ENCODE results near the gene SMPD3. TPM values are rescaled to one million over a fixed set of nuclear protein-coding genes. Genes with fewer than 3 reads are reported as not detected.

SMPD3 gene
- total and polyA plus RNA-seq, 2 of the 4 experiments (the other 2 are of a cell fraction): not detected

GRCh38 chr16:68381363-68381724 is 67.0 kb downstream of the SMPD3 start:
- Histone ChIP-seq H3K9ac (ENCODE audit: low read depth, low read length) (no peak overlapping the region), H3K4me1 (ENCODE audit: control insufficient read depth, insufficient read depth, low read length) (no peaks in the 10 kb centered on the region), H3K18ac (ENCODE audit: low read depth, low read length) (no peak overlapping the region), H3K9me1 (ENCODE audit: insufficient read depth, low read length) (no peaks in the 10 kb centered on the region), H3K36me3 (ENCODE audit: control insufficient read depth, insufficient read depth, low read length) (no peaks in the 10 kb centered on the region), H2BK20ac (ENCODE audit: low read depth, low read length) (no peak overlapping the region), H3K4ac (ENCODE audit: low read depth, low read length) (no peak overlapping the region), H3K4me2 (ENCODE audit: low read depth, low read length) (no peak overlapping the region), H2BK5ac (ENCODE audit: low read depth, low read length, poor library complexity, severe bottlenecking) (no peak overlapping the region), H3K23ac (ENCODE audit: low read depth, low read length) (no peak overlapping the region), H2AK9ac (replicated peaks; ENCODE audit: low read depth, low read length, poor library complexity) (no peak overlapping the region), H3K79me1 (ENCODE audit: low read depth in 1 of 2, low read length in 2 of 2) (no peaks in the 10 kb centered on the region), H3K27me3 (ENCODE audit: control insufficient read depth, insufficient read depth, low read length) (peaks cover 54% of the 10 kb centered on the region), H2AK5ac (ENCODE audit: low read depth, low read length) (no peak overlapping the region), H3K56ac (ENCODE audit: extremely low read depth, insufficient read depth, low read length) (no peak overlapping the region), H3K27ac (ENCODE audit: insufficient read depth, low read length) (no peak overlapping the region), H2BK15ac (ENCODE audit: low read depth, low read length) (no peak overlapping the region), H3K4me3 (ENCODE audit: insufficient read depth, low read depth, low read length) (no peak overlapping the region), H3K9me3 (ENCODE audit: control insufficient read depth, insufficient read depth, low read length) (no peaks in the 10 kb centered on the region), H4K20me1 (ENCODE audit: insufficient read depth, low read length) (no peaks in the 10 kb centered on the region), H4K5ac (ENCODE audit: low read depth, low read length) (no peak overlapping the region), H4K8ac (ENCODE audit: low read depth in 2 of 2, low read length in 2 of 2) (no peak overlapping the region), H3K14ac (replicated peaks; ENCODE audit: low read depth, low read length) (no peak overlapping the region), H4K91ac (ENCODE audit: insufficient read depth, low read depth, low read length) (no peak overlapping the region), H2BK120ac (ENCODE audit: low read depth, low read length) (no peak overlapping the region), H2AFZ (replicated peaks; ENCODE audit: low read length, poor library complexity) (no peak overlapping the region)
- TF ChIP-seq RCOR1 (IDR thresholded peaks at IDR 0.05; ENCODE audit: insufficient replicate concordance, low read length) (no peak), SMC3 (IDR thresholded peaks at IDR 0.05; ENCODE audit: low read depth, low read length) (no peak), USF2 (IDR thresholded peaks at IDR 0.05; ENCODE audit: low read depth, low read length) (peak; percentile 57; the same call in 1 of the 2 replicates)
- intact Hi-C loops (cut with micrococcal nuclease) (no loop called here), dilution Hi-C loops (cut with HindIII; ENCODE audit: low sequenced_read_pairs, unreplicated experiment) (no loop called here), in situ Hi-C loops (cut with MboI; ENCODE audit: low sequenced_read_pairs) (no loop called here)
- POLR2A ChIA-PET (ENCODE audit: unreplicated experiment): no interaction called here
- BruUV-seq (replicated peaks): no TSS peak
- no peak for ATAC-seq (ENCODE audit: low read depth)
- CTCF ChIA-PET: no interaction called here
- DNase-seq: no peak
- 80% methylated on average over 1 of the region's 7 CpGs; no CpG with 5 or more reads in 1 of the 2 experiments for WGBS, 2 experiments (ENCODE audit: extremely low coverage in 2 of 2, insufficient read length in 1 of 2)

Measured in IMR-90 (cell line).